ENCODE results near the gene LUM.

LUM gene

GRCh38 chr12:91123236-91123916 is 12.1 kb upstream of the LUM start:
- TF ChIP-seq CTCF (IDR thresholded peaks at IDR 0.05; ENCODE audit: insufficient read depth, low read length, poor library complexity, severe bottlenecking) = no peak
- Histone ChIP-seq H3K4me3 (replicated peaks; ENCODE audit: low read depth, low read length) (no peak overlapping the region), H3K36me3 (ENCODE audit: control insufficient read depth, insufficient read depth, low read length) (no peaks in the 10 kb centered on the region), H3K27me3 (replicated peaks; ENCODE audit: control insufficient read depth, insufficient read depth, low read length) (no peaks in the 10 kb centered on the region)
- DNase-seq (ENCODE audit: extremely low read depth, insufficient read length) = no peak

- Histone ChIP-seq H3K4me3 (replicated peaks; ENCODE audit: low read depth, low read length) (no peak overlapping the region), H3K27me3 (replicated peaks; ENCODE audit: control insufficient read depth, insufficient read depth, low read length) (no peaks in the 10 kb centered on the region), H3K36me3 (ENCODE audit: control insufficient read depth, insufficient read depth, low read length) (no peaks in the 10 kb centered on the region)
- DNase-seq (ENCODE audit: extremely low read depth, insufficient read length) = no peak
- TF ChIP-seq CTCF (IDR thresholded peaks at IDR 0.05; ENCODE audit: insufficient read depth, low read length, poor library complexity, severe bottlenecking) = no peak
These were observed 9.5 kb upstream of the LUM start for GRCh38 chr12:91120781-91121180.

- Histone ChIP-seq H3K27me3 (replicated peaks; ENCODE audit: control insufficient read depth, insufficient read depth, low read length) (no peaks in the 10 kb centered on the region), H3K4me3 (replicated peaks; ENCODE audit: low read depth, low read length) (no peak overlapping the region), H3K36me3 (ENCODE audit: control insufficient read depth, insufficient read depth, low read length) (no peaks in the 10 kb centered on the region)
- no peak for TF ChIP-seq CTCF (IDR thresholded peaks at IDR 0.05; ENCODE audit: insufficient read depth, low read length, poor library complexity, severe bottlenecking)
- no peak for DNase-seq (ENCODE audit: extremely low read depth, insufficient read length)
These were observed 7.8 kb upstream of the LUM start for GRCh38 chr12:91119089-91119488.

GRCh38 chr12:91113621-91114020 is 2.3 kb upstream of the LUM start:
- H3K4me3 ChIP-seq (replicated peaks; ENCODE audit: low read depth, low read length) = no peak overlapping the region
- DNase-seq (ENCODE audit: extremely low read depth, insufficient read length) = no peak
- TF ChIP-seq CTCF (IDR thresholded peaks at IDR 0.05; ENCODE audit: insufficient read depth, low read length, poor library complexity, severe bottlenecking) = no peak

GRCh38 chr12:91110311-91110924 is 876 bp downstream of the LUM start:
- H3K4me3 ChIP-seq (replicated peaks; ENCODE audit: low read depth, low read length) = no peak overlapping the region
- H3K36me3 ChIP-seq (ENCODE audit: control insufficient read depth, insufficient read depth, low read length) = no peaks in the 10 kb centered on the region
- no peak for TF ChIP-seq CTCF (IDR thresholded peaks at IDR 0.05; ENCODE audit: insufficient read depth, low read length, poor library complexity, severe bottlenecking)
- DNase-seq (ENCODE audit: extremely low read depth, insufficient read length) = no peak
- no peaks in the 10 kb centered on the region for H3K27me3 ChIP-seq (replicated peaks; ENCODE audit: control insufficient read depth, insufficient read depth, low read length)

More at GRCh38 chr12:91113621-91114020, 2.3 kb upstream of the LUM start:
- no peaks in the 10 kb centered on the region for H3K36me3 ChIP-seq (ENCODE audit: control insufficient read depth, insufficient read depth, low read length)
- H3K27me3 ChIP-seq (replicated peaks; ENCODE audit: control insufficient read depth, insufficient read depth, low read length) = no peaks in the 10 kb centered on the region

Data from GM06990 (cell line).